ENCODE measurements around the gene RAVER1. TPM values are rescaled to one million over a fixed set of nuclear protein-coding genes. Genes with fewer than 3 reads are reported as not detected.
A peak's percentile ranks its signal among the peaks of the same experiment; 100 is the strongest.

The RAVER1 gene
- total and polyA plus RNA-seq, 9 of the 15 experiments (the other 6 are each of a cell fraction or from before 2014, with no cell fraction given): 0.06 to 113 (median 7.0) TPM

DNA sequence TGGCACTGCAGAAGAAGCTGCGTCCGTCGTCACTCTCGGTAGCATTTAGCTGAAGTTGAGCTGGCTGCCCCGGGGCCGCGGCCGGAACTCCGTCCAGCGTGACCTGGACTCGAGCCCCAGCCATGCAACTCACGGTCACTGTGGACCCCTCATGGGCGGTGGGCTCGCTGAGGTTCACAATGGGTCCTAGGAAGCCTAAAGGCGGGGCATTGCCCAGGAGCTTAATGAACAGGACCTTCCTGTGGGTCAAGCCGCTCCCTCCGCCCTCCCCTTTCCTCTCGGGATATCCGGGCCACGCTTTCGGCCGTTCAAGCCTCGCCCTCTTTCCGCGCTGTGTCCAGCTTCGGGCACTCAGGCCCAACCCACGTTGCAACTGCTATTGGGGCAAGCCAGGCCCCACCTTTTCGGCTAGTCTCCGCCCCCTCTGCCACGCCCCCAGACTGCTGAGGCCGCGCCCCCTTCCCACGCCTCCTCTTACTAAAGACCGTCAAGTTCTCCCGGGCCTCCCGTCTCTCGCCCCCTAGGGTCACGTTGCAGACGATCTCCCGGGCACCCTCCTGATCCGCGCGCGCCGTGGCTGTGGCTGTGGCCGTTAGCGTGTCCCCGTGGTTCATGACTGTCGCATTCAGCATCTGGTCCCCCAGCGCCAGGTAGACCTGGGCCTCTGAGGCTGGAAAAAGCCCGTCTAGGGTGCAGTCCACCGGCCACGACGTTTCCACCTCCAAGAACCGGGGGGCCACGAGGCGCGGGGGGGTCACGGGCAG lies 1.4 kb upstream of the RAVER1 start (continued):
- TF ChIP-seq GTF2A2 (tag; IDR thresholded peaks at IDR 0.05) (no peak), WHSC1 (IDR thresholded peaks at IDR 0.05; ENCODE audit: low read length) (no peak), TEAD1 (CRISPR knock-in tag; IDR thresholded peaks at IDR 0.05) (no peak), U2AF1 (optimal IDR thresholded peaks at IDR 0.05; ENCODE audit: low read depth, low read length) (no peak), HEY1 (CRISPR knock-in tag; IDR thresholded peaks at IDR 0.05; ENCODE audit: borderline replicate concordance) (no peak), MTA3 (IDR thresholded peaks at IDR 0.05; ENCODE audit: borderline replicate concordance) (peak; percentile 46; the same call in 1 of the 2 replicates), U2AF2 (optimal IDR thresholded peaks at IDR 0.05; ENCODE audit: low read depth, low read length) (no peak), ARID1B (IDR thresholded peaks at IDR 0.05) (no peak), ZNF75A (CRISPR knock-in tag; IDR thresholded peaks at IDR 0.05) (no peak), BRCA1 (IDR thresholded peaks at IDR 0.05) (no peak), BRCA1 (CRISPR knock-in tag; IDR thresholded peaks at IDR 0.05) (no peak), ZNF644 (tag; IDR thresholded peaks at IDR 0.05; ENCODE audit: low read depth) (no peak), TEAD4 (IDR thresholded peaks at IDR 0.05; ENCODE audit: low read length) (no peak), TEAD4 (CRISPR knock-in tag; IDR thresholded peaks at IDR 0.05; ENCODE audit: borderline replicate concordance) (no peak), CBFB (CRISPR knock-in tag; IDR thresholded peaks at IDR 0.05) (no peak), ARID2 (IDR thresholded peaks at IDR 0.05) (no peak), PRMT5 (CRISPR knock-in tag; IDR thresholded peaks at IDR 0.05) (no peak), GATA2 (CRISPR knock-in tag; IDR thresholded peaks at IDR 0.05) (no peak), HLTF (IDR thresholded peaks at IDR 0.05) (0 out of 2 replicates have a peak, but pooled peaks have one; percentile 13), RAD51 (IDR thresholded peaks at IDR 0.05; ENCODE audit: borderline replicate concordance, low read depth) (no peak), SMARCE1 (IDR thresholded peaks at IDR 0.05) (no peak), POLR3G (IDR thresholded peaks at IDR 0.05; ENCODE audit: extremely low read depth, insufficient read length, insufficient replicate concordance) (no peak), SMARCC2 (IDR thresholded peaks at IDR 0.05; ENCODE audit: low read depth) (no peak), RBM34 (IDR thresholded peaks at IDR 0.05; ENCODE audit: borderline replicate concordance, insufficient read depth, low read length) (no peak), PHF21A (IDR thresholded peaks at IDR 0.05; ENCODE audit: borderline replicate concordance, low read depth) (no peak), ZNF354B (CRISPR knock-in tag; IDR thresholded peaks at IDR 0.05) (no peak)
- TF ChIP-seq, protein P1, sequence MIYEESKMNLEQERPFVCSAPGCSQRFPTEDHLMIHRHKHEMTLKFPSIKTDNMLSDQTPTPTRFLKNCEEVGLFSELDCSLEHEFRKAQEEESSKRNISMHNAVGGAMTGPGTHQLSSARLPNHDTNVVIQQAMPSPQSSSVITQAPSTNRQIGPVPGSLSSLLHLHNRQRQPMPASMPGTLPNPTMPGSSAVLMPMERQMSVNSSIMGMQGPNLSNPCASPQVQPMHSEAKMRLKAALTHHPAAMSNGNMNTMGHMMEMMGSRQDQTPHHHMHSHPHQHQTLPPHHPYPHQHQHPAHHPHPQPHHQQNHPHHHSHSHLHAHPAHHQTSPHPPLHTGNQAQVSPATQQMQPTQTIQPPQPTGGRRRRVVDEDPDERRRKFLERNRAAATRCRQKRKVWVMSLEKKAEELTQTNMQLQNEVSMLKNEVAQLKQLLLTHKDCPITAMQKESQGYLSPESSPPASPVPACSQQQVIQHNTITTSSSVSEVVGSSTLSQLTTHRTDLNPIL (CRISPR knock-in tag; IDR thresholded peaks at IDR 0.05): no peak
- TF ChIP-seq, protein P2, sequence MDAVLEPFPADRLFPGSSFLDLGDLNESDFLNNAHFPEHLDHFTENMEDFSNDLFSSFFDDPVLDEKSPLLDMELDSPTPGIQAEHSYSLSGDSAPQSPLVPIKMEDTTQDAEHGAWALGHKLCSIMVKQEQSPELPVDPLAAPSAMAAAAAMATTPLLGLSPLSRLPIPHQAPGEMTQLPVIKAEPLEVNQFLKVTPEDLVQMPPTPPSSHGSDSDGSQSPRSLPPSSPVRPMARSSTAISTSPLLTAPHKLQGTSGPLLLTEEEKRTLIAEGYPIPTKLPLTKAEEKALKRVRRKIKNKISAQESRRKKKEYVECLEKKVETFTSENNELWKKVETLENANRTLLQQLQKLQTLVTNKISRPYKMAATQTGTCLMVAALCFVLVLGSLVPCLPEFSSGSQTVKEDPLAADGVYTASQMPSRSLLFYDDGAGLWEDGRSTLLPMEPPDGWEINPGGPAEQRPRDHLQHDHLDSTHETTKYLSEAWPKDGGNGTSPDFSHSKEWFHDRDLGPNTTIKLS (IDR thresholded peaks at IDR 0.05; ENCODE audit: borderline replicate concordance, low read depth): no peak

Measured in K562 (cell line).